Stimulated activated CD4-positive, alpha-beta T cell treated with anti-CD3 and anti-CD28 coated beads, TNF-alpha, amount 100 ng/mL, for 48 hours (primary cell): ENCODE results near the gene XPR1.

Experiments used
- DNase-seq, 3 donors: peaks; one replicate each; pipeline ENCODE4 v3.0.0-alpha.2; 2020; ENCODE audit warnings: low read depth in 3 of 3

XPR1 gene

DNA sequence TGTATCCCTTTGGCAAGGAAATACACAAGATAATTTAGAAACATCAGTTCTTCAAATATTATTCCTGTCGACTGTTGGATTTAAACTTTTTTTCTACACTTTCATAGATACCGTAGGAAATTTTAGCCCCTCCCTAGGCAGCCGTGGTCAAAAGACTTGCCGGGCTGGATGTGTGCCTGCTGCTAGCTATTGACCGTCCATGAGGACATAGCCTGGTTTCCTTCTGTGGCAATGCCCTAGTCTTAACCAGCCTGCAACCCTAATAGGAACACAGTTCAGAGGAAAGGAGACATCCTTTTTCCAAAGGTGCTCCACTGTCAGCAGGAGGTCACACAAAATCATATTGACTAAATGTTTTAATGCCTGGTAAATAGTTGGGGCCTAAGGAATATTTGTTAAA, 260.4 kb downstream of the XPR1 start:
- no peak for DNase-seq

DNA sequence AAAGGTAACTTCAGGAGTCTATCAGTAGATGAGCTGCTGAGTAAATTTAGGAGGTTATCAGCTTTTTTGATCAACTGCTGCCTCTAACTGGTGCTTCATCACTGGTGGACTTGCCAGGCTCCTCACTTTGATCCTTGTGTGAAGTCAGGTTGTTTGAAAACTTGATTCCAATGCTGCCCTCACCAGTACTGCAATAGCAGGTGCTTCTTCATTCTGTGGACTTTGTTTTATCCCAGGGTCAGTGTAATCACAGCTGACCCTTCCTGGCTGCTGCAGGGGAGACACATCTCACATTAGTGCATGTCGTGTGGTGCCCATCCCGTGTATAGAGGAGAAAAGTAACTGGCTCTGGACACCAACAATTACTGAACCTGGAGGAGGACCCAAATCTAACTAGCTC, 260.9 kb downstream of the XPR1 start:
- DNase-seq = no peak

GRCh38 chr1:180893614-180894013, 261.8 kb downstream of the XPR1 start:
- DNase-seq = no peak

GRCh38 chr1:180896161-180896560, 264.3 kb downstream of the XPR1 start:
- no peak for DNase-seq

DNA sequence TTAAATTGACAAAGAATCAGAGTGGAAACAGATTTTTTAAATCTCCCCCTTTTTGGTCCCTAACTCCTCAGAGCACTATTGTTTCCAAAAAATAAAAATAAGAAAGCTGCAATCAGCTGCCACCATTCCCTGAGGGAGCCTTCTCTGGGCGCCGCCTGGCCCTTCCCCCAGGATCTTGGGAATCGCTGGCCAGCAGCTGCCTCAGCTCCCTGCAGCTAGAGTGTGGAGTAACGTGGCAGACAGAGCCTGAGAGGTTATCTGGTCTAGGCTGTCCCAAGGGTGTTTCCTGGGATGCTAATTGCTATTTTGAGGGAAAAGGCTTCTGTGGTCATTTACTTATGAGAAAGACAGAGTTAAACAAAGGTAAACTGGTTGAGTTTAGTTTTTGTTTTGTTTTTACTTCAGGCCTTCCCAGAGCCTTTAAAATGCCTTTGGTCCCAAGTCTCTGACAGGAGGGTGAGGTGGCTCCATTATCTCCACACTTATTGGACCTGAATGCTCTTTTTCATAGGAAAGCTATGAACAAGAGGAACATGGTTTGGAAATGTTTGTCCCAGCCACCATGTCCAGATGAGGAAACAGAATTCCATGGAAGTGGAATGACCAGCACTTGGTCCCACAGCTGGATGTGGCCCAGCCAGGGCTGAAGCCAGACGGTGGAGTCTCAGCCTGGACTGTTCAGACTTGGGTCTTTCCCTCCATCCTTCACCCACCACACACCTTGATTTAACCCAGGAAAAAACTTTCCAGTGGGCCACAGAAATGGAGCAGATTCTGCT, 266.8 kb downstream of the XPR1 start:
- DNase-seq = no peak

DNA sequence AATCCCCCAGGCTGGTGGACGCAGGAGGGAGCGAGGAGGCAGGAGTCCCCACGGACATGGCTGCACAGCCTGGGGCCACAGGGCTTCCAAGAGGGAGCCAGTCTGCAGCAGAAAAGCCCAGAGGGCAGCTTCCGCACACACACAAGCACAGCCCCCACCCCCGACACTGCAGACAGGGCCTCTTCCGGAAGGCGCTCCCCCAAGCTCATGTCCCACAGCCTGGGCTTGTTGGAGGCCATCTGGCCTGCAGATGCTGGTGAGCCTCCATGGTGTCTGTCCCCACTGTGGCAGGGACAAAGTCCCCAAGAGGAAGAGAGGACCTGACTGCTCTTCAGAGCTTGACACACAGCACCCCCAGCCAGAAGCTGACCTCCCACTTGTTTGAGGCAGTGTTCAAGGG, 267.4 kb downstream of the XPR1 start:
- no peak for DNase-seq

- no peak for DNase-seq
These were observed 269.5 kb downstream of the XPR1 start for GRCh38 chr1:180901076-180901990.

DNA sequence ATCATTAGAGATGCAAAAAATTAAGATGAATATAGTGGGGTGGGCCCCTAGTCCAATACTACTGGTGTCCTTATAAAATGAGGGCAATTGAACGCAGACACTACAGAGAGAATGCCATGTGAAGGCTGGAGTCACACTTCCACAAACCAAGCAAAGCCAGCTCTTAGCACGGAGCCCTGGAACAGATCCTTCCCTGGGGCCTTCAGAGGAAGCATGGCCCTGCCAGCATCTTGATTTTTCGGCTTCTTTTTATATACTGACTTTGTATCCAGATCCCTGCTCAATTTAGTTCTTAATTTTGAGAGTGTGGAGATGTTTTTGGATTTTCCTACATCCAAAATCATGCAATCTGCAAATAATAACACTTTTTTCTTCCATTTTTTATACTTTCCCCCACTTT, 270.7 kb downstream of the XPR1 start:
- no peak for DNase-seq

DNA sequence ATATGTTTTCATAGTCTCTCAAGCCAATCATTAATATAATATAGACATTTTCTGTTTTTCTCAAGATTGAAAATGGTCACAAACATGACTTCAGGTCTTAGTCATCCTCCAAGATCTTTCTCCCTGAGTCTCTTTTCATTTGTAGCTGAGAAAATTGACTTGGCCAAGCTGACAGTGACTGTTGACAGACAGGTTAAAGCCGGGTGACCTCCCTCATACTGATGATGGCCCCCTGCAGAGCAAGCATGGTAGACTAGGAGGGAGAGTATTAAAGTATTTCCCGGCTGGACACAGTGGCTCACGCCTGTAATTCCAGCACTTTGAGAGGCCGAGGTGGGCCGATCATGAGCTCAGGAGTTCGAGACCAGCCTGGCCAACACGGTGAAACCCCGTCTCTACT, 274.1 kb downstream of the XPR1 start:
- no peak for DNase-seq

DNA sequence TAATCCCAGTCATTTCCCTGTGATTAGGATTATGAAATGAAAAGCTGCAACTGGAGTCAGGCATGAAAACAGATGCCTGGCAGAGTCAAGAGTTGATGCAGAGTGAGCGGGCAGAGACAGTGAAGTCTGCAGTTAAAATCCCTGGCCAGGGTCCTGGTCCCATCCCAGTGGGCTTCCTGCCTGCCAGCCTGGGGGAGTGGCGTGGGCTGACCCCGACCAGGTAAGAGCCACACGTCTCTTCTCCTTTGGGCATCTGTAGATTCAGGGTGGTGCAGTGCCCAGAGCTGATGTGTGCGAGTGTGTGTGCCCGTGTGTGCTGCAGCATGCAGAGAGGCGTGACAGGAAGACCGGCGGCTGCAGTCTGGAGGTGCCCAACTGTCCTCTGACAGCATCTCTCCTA, 274.7 kb downstream of the XPR1 start:
- no peak for DNase-seq

- no peak for DNase-seq
These were observed 275.7 kb downstream of the XPR1 start for GRCh38 chr1:180907313-180908055.

DNA sequence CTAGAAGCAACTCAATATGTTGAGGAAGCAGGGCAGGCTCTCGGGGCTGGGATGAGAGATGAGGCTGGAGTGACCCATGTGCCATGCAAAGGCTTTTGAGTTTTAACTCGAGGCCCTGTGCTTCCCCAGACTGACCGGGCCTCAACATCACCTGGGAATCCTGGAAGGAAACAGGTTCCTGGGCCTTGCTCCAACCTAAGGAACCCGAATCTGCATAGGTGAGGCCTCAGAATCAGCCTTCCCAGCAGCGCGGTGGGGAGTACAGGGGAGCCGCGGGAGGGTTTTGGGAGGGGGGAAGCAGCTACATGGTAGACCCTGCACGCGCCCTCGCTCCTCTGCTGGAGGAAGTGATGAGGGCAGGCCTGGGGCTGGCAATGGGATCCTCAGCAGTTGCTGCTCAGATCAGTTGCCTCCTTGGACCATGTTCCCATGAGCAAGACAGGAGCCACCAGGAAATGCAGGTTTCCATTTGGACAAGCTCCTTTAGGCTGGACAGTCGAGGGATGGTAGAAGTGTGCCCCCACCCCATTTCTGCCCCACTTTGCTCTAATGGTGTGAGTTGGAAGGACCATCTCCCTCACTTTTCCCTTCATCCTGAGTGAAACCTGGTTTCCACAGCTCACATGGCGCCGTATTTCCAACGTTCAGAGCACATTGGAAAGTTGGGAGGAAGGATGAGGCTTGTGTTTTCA, 276.4 kb downstream of the XPR1 start:
- DNase-seq = no peak

DNA sequence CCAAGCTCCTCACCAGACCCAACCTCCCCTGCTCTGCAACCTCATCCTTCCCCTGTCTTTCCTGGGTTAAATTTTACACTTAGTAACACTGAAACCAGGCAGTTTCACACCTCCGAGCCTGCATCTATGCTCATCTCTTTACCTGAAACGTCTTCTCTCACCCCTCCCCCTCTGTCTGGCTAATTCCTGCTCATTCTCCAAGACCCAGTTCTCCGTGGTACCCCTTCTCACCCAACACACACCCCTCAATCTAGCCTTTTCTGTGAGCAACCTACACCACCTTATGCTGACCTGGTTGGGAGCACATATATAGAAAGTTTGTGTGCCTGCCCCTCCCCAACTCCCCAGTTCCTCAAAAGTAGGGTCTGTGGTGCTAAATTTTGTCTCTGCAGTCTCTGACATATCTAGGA, 277.2 kb downstream of the XPR1 start:
- DNase-seq = no peak

GRCh38 chr1:180909462-180909976, 277.7 kb downstream of the XPR1 start:
- DNase-seq = no peak

DNA sequence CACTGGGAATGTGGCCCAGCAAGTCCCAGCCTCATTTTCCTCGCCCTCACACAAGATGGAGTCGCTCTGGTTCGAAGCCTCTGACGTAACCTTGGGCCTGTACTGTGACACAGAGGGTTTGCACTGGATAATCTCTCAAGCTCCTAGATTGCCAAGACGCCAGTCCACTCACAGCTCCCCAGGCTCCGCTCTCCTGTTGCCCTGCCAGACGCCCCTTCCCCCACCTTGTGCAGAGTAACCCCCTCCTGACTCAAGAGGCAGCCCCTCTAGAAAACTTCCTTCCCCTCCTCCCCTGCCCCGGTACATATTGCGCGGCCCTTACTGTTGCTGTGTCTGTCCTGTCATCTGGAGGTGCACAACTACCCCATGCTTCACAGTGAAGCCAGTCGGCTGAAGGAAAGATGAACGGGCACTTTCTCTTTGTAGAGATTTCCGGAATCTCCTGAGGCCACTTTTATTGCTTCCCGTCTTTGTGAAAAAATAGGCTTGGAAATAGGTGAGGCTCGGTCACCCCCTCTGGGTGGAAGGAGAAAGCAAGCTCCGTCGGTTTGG, 279.9 kb downstream of the XPR1 start:
- no peak for DNase-seq

GRCh38 chr1:180912211-180912800, 280.5 kb downstream of the XPR1 start:
- no peak for DNase-seq

DNA sequence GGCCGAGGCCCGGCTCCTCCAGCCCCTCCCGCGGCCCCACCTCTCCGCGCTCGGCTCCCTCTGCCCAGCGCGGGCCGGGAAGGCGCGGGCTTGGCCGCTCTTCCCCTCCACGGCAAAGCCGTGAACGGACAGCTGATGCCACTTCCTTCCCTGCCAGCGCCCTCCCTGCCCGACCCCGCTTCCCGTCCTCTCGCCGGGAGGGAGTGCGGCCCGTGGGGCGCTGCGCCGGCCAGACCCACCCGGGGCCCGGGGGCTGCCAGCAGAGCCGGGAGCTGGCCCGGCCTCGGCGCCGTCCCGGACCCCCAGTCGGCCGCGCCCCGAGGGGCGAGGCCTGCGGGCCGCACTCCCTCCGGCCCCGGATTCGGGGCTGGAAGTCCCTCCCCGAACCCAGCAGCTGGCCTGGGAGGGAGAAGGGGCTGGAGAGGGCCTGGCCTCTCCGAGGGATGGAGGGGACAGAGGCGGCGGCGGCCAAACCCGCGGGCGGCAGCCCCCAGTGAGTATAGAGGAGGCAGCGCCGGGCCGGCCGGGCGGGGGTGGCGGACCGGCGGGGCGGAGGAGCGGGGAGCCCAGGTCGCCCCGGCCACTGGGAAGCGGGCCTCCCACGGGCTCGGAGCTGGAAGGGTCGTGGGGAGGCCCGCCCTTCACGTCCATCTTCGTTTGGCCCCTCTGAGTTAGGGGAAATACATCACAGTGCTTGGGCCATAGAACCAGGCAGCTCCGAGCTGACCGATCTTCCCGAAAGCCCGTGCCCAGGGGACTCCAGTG, 281.2 kb downstream of the XPR1 start, which contains the start of gene KIAA1614:
KIAA1614 (plus strand) TSS at position 97 of the 765 bp plus-strand sequence; CDS start at position 444, 347 bp downstream.
- no peak for DNase-seq

DNA sequence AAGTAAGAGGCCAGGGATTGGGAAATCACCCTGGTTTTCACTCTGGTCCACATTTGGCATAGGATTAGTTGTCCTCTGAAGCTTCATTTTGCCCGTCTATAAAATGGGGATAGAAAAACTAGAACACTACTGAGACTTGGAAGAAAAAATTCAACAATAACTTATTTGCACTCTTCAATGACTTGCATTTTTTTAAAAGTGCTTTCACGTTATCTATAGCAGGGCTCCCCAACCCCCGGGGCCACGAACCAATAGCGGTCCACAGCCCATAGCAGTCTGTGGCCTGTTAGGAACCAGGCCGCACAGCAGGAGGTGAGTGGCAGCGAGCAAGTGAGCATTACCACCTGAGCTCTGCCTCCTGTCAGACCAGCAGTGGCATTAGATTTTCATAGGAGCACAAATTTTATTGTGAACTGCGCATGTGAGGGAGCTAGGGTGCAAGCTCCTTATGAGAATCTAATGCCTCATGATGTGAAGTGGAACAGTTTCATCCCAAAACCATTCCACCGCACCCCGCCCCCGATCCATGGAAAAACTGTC, 283.7 kb downstream of the XPR1 start:
- DNase-seq = no peak

DNA sequence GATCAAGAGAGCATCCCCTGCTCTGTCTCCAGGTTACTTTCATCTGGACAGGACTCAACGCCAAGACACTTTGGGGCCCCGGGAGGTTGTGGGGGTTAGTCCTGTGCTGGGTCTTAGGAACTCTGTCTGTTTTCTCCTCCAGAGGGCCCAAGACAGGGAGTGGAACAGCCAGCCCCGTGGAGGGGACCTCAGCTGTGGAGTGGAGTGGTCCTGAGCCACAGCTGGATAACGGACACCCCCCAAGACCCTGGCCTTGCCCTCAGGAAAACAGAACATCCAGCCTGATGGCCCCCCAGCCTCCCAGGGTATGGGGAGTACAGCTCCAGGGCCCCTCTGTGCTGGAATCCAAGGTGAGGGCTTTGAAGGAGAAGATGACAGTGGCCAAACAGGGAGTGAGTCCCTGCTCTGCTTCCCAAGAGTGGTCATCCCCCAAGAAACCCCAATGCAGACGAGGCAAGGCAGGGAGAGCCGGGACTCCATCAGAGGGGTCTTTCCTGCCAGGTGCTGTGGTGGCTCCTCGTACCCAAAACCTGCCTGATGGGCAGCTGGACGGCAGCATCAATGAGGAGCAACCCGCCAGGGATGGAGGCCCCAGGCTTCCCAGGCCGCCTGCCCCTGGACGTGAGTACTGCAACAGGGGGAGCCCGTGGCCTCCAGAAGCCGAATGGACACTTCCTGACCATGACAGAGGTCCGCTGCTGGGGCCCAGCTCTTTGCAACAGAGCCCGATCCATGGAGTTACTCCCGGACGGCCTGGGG, 284.4 kb downstream of the XPR1 start:
- no peak for DNase-seq
